NCI-H187 (cell line): ENCODE results near the gene PODXL2.
"Not testable (repeated sequence)": the region's sequence is repeated elsewhere in the genome, so short reads cannot be mapped to it uniquely, and the experiment has no call there.

ENCODE experiments used
- DNase-seq, 2 experiments: peaks; one replicate each; lab custom pipeline; 2025; lab: John Stamatoyannopoulos, UW

The PODXL2 gene

GRCh38 chr3:127628788-127629466 lies at the start of gene PODXL2:
Gene PODXL2 (plus strand): TSS chr3:127629185. CDS start chr3:127629220, 35 bp downstream.
- peak in 1 of 2 experiments; percentile 14 for DNase-seq

- DNase-seq: no peak
Measured at GRCh38 chr3:127580327-127581060, 48.5 kb upstream of the PODXL2 start.

- DNase-seq: no peak
Measured at GRCh38 chr3:127584734-127585133, 44.3 kb upstream of the PODXL2 start.

GRCh38 chr3:127585163-127585812 lies 43.7 kb upstream of the PODXL2 start:
- no peak for DNase-seq

DNA sequence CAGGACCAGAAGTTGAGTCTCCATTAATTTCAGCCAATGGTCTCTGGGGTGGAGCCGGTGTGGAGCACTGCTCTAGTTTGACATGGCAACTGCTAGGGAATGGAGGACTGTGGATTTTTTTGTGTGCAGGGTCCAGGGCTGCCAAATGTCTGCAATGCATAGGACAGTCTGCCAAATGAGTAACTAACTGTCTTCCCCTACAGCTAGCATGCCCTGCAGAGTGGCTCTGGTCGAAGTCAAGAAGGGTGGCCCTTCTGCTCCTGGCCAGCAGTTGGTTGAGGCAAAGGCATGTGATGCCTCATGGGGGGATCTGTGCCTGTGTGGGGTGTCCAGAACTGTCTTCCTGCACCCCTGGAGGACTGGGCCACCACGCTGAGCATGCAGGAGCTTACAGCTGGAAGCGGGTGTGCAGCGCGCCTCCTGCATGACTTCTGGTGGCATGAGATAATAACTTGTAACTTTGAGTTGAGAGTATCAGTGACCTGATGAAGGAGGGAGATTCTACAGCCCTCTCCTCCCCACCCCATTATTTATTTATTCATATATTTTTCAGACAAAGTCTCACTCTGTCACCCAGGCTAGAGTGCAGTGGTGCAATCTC lies 43.1 kb upstream of the PODXL2 start:
- no peak for DNase-seq

GRCh38 chr3:127587876-127588275 lies 41.1 kb upstream of the PODXL2 start:
- DNase-seq: no peak

DNA sequence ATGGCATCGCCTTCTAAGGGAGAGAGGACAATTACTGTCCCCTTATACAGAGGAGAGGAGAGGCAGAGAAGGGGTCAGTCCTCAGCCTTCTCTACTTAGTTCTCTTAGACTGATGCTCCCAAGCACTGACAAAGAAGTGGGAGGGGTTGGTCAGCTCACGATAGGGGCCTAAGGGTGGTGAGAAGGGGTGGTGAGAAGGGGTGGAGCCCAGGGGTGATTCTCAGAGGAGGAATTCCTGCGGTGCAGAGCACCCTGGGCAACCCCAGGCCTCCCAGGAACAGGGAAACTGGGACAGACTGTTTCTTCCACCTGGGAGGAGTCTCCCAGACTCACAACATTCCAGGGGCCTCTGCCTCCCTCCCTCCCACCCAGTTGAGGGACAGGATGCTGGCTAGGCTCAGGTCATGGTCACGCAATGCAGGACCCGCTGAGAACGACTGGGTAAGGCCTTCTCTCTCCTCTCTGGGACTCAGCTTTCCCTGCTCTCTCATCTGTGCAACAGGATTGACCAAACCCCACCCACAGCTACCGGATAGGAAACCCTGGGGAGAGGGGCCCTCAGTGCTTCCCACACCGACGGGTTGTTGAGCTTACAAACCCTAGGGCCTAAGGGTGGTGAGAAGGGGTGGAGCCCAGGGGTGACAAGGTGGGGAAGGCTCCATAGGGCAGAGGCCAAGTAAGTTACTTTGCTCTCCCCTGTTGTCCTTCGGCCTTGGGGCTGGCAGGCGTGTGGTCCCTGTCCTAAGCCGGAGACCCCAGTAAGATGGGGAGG lies 40.0 kb upstream of the PODXL2 start:
- DNase-seq: no peak

GRCh38 chr3:127589600-127590281 lies 39.2 kb upstream of the PODXL2 start:
- no peak for DNase-seq

DNA sequence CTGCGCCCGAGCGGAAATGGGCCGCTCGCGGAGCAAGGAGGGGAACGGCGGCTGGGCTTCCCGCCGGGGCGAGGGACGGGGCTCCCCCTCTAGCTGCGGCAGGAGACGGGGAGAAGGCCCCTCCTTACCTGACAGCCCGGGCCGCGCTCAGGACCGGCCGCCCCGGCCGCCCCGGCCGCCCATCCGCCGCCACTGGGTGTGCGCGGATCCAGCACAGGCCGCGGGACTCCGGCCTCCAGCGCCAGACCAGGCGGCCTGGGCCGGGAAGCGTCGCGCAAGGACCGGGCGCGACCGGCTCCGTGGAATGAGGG lies 38.7 kb upstream of the PODXL2 start:
- no peak for DNase-seq

DNA sequence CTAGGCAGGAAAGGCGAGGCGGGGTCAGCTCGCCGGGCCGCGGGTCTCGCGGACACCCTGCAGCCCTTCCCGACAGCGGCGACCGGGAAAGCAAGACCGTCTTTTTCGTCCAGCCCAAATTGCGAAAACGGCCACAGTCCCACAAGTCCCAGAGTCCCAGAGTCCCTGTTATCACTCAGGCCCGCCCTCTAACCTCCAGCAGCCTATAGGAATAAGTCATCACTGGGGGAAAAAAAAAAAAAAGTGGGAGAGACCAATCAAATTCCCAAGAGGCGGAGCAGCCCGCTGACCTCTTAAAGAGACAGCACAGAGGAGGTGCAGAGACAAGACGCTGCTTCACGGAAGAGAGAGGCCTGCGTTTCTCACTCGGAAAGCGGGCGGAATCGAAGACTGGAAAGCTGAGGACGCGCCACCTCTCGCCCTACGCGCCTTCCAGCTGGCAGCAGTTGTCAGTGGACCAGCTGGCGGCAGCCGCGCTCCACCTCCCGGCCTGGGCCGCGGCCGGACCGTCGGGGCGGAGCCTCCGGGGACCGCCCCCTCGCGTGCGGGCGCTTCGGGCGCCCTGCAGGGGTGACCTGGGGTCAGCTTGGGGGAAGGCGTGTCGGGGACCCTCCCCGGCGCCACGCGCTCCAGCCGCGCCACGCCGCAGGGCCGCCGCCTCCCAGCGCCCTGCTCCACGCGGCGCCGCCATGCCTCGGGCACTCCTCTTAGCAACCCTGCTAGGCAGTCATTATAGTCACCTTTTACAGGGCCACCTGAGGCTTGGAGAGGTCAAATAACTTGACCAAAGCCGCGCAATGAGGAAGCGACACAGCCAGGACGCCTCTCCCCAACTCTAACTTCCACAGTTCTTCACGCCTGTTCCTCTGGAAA lies 38.2 kb upstream of the PODXL2 start, which contains the start of gene TPRA1:
Gene TPRA1, minus strand, starts transcription at position 141 of the 873 bp plus-strand sequence. CDS start 10,587 bp downstream, outside the sequence.
- DNase-seq: peak; percentile 75 to 90

- no peak for DNase-seq
Measured at GRCh38 chr3:127593178-127593577, 35.8 kb upstream of the PODXL2 start.

GRCh38 chr3:127595303-127595702 lies 33.7 kb upstream of the PODXL2 start:
- no peak for DNase-seq

- DNase-seq: no peak
Measured at GRCh38 chr3:127597020-127597771, 31.8 kb upstream of the PODXL2 start.

DNA sequence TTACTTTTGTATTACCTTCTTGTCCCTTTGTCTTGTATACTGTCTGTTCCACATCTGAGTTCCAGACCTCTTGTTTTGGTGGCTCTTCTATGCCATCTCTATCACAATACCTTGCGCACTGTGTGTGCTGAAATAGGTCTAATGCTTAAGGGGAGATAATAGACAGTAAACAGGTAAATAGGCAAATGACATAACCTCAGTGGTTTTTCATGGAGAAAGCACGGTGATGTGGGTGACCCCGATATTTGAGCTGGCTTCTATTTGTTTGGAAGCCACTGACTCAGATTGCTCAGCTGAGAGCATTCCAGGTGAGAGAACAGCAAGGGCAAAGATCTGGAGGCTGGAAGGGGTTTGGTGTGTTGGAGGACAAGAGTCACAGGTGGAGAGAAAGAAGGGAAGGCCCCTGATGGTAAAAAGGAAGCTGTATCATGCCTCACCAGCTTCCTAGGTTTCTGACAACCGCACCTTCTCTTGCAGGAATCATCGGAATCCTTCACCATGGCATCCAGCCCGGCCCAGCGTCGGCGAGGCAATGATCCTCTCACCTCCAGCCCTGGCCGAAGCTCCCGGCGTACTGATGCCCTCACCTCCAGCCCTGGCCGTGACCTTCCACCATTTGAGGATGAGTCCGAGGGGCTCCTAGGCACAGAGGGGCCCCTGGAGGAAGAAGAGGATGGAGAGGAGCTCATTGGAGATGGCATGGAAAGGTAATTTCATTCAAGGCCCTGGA lies 30.0 kb upstream of the PODXL2 start:
- no peak for DNase-seq

GRCh38 chr3:127600749-127601456 lies 28.1 kb upstream of the PODXL2 start:
- DNase-seq: no peak

DNA sequence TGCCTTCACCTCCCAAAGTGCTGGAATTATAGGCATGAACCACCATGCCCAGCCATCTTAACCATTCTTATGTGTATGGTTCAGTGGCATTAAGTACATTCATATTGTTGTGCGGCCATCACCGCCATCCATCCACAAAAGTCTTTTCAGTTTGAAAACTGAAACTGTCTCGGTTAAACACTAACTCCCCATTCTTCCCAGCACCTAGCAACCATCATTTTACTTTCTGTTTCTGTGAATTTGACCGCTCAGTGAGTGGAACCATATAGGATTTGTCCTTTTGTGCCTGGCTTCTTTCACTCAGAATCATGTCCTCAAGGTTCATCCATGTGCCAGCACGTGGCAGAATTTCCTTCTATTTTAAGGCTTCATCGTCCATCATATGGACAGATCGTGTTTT lies 24.9 kb upstream of the PODXL2 start:
- no peak for DNase-seq

DNA sequence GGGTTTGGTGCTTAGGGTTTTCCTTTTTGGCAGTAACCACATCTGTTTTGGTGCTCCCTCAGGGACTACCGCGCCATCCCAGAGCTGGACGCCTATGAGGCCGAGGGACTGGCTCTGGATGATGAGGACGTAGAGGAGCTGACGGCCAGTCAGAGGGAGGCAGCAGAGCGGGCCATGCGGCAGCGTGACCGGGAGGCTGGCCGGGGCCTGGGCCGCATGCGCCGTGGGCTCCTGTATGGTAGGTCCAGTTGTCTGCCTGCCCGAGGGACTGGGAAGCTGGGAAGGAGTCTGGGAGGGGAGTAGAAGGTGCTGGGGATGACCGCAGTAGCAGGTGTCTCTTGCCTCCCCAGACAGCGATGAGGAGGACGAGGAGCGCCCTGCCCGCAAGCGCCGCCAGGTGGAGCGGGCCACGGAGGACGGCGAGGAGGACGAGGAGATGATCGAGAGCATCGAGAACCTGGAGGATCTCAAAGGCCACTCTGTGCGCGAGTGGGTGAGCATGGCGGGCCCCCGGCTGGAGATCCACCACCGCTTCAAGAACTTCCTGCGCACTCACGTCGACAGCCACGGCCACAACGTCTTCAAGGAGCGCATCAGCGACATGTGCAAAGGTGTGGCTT lies 24.3 kb upstream of the PODXL2 start:
- no peak for DNase-seq

- DNase-seq: not testable (repeated sequence)
Measured at GRCh38 chr3:127605547-127605946, 23.4 kb upstream of the PODXL2 start.
